HepG2 (cell line): ENCODE measurements around the gene IGSF5.

ENCODE experiments used
- GABPB1 ChIP-seq: IDR thresholded peaks from 2 replicates; pipeline ENCODE4 v1.6.1; 2016; ENCODE audit warnings: mild to moderate bottlenecking, missing genetic modification reagents, moderate library complexity, missing compliant biosample characterization
- HCFC1 ChIP-seq: fragments of 150-350 bp; IDR thresholded peaks from 2 replicates; pipeline ENCODE4 v1.6.1; 2014; ENCODE audit warnings: low read depth, low read length
- JUNB ChIP-seq: sonication (generic); formaldehyde crosslinking; IDR thresholded peaks from 2 replicates; pipeline ENCODE4 v1.8.0; 2022; ENCODE audit warnings: missing genetic modification reagents, mild to moderate bottlenecking, borderline replicate concordance
- MXI1 ChIP-seq: IDR thresholded peaks from 3 replicates; pipeline ENCODE4 v1.6.1; 2012; ENCODE audit warnings: low read depth, low read length, inconsistent platforms, borderline replicate concordance
- NFYB ChIP-seq: sonication (generic); formaldehyde crosslinking; IDR thresholded peaks from 2 replicates; pipeline ENCODE4 v1.4.0; 2020; ENCODE audit warnings: missing genetic modification reagents
- RAD21 ChIP-seq: fragments of 450-650 bp; formaldehyde crosslinking; IDR thresholded peaks from 2 replicates; pipeline ENCODE4 v1.5.0; 2020; ENCODE audit warnings: mild to moderate bottlenecking
- SNAI1 ChIP-seq: sonication (generic); formaldehyde crosslinking; IDR thresholded peaks from 2 replicates; pipeline ENCODE4 v1.5.0; 2020; ENCODE audit warnings: mild to moderate bottlenecking, missing genetic modification reagents, borderline replicate concordance
- YY1 ChIP-seq: IDR thresholded peaks from 2 replicates; pipeline ENCODE4 v1.6.1; 2011; ENCODE audit warnings: low read length, low read depth, moderate library complexity, mild to moderate bottlenecking; ENCODE audit not compliant: insufficient read depth, insufficient replicate concordance
- TF ChIP-seq, protein P1 (sequence below), 2 experiments: IDR thresholded peaks; 2 replicates each; pipeline ENCODE4 v1.6.1; 2011 to 2012; ENCODE audit warnings: low read length in 2 of 2, borderline replicate concordance in 1 of 2, low read depth in 1 of 2, mild to moderate bottlenecking in 1 of 2, moderate library complexity in 1 of 2
- TF ChIP-seq, protein P2 (sequence below): sonication (generic); formaldehyde crosslinking; IDR thresholded peaks from 2 replicates; pipeline ENCODE4 v1.4.0; 2020; ENCODE audit warnings: missing genetic modification reagents
- TF ChIP-seq, protein P3 (sequence below): sonication (generic); formaldehyde crosslinking; IDR thresholded peaks from 2 replicates; pipeline ENCODE4 v1.5.0; 2020; ENCODE audit warnings: mild to moderate bottlenecking, missing genetic modification reagents, moderate library complexity
- TF ChIP-seq, protein P4 (sequence below): sonication (generic); formaldehyde crosslinking; IDR thresholded peaks from 2 replicates; pipeline ENCODE4 v1.4.0; 2020; ENCODE audit warnings: missing genetic modification reagents

DNA sequence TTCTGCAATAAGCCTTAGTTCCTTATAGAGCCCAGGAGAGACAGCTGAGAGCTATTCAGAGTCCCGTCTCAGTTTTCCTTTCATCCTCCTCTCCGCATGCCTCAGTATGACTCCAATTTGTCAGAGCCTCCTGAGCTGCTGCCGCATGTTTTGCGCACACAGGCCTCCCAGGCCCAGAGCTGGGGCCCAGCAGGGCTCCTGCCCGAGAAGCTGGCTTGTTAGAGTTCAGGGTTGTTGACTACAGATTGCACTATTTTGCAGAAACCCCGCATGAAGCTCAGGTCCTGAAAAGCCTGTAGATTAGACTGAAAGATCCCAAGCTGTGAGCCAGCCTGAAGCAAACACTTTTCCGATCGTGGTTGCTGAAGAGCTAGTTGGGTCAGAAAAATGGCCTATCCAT is 51.5 kb downstream of the IGSF5 start:
- no peak for TF ChIP-seq NFYB (CRISPR knock-in tag)
- TF ChIP-seq, protein P1, sequence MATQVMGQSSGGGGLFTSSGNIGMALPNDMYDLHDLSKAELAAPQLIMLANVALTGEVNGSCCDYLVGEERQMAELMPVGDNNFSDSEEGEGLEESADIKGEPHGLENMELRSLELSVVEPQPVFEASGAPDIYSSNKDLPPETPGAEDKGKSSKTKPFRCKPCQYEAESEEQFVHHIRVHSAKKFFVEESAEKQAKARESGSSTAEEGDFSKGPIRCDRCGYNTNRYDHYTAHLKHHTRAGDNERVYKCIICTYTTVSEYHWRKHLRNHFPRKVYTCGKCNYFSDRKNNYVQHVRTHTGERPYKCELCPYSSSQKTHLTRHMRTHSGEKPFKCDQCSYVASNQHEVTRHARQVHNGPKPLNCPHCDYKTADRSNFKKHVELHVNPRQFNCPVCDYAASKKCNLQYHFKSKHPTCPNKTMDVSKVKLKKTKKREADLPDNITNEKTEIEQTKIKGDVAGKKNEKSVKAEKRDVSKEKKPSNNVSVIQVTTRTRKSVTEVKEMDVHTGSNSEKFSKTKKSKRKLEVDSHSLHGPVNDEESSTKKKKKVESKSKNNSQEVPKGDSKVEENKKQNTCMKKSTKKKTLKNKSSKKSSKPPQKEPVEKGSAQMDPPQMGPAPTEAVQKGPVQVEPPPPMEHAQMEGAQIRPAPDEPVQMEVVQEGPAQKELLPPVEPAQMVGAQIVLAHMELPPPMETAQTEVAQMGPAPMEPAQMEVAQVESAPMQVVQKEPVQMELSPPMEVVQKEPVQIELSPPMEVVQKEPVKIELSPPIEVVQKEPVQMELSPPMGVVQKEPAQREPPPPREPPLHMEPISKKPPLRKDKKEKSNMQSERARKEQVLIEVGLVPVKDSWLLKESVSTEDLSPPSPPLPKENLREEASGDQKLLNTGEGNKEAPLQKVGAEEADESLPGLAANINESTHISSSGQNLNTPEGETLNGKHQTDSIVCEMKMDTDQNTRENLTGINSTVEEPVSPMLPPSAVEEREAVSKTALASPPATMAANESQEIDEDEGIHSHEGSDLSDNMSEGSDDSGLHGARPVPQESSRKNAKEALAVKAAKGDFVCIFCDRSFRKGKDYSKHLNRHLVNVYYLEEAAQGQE (IDR thresholded peaks at IDR 0.05; ENCODE audit: borderline replicate concordance in 1 of 2, low read depth in 1 of 2, low read length in 2 of 2): no peak
- TF ChIP-seq GABPB1 (CRISPR knock-in tag): no peak
- TF ChIP-seq MXI1: no peak
- TF ChIP-seq, protein P2, sequence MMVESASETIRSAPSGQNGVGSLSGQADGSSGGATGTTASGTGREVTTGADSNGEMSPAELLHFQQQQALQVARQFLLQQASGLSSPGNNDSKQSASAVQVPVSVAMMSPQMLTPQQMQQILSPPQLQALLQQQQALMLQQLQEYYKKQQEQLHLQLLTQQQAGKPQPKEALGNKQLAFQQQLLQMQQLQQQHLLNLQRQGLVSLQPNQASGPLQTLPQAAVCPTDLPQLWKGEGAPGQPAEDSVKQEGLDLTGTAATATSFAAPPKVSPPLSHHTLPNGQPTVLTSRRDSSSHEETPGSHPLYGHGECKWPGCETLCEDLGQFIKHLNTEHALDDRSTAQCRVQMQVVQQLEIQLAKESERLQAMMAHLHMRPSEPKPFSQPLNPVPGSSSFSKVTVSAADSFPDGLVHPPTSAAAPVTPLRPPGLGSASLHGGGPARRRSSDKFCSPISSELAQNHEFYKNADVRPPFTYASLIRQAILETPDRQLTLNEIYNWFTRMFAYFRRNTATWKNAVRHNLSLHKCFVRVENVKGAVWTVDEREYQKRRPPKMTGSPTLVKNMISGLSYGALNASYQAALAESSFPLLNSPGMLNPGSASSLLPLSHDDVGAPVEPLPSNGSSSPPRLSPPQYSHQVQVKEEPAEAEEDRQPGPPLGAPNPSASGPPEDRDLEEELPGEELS: no peak
- TF ChIP-seq HCFC1: no peak
- TF ChIP-seq, protein P3, sequence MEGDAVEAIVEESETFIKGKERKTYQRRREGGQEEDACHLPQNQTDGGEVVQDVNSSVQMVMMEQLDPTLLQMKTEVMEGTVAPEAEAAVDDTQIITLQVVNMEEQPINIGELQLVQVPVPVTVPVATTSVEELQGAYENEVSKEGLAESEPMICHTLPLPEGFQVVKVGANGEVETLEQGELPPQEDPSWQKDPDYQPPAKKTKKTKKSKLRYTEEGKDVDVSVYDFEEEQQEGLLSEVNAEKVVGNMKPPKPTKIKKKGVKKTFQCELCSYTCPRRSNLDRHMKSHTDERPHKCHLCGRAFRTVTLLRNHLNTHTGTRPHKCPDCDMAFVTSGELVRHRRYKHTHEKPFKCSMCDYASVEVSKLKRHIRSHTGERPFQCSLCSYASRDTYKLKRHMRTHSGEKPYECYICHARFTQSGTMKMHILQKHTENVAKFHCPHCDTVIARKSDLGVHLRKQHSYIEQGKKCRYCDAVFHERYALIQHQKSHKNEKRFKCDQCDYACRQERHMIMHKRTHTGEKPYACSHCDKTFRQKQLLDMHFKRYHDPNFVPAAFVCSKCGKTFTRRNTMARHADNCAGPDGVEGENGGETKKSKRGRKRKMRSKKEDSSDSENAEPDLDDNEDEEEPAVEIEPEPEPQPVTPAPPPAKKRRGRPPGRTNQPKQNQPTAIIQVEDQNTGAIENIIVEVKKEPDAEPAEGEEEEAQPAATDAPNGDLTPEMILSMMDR (CRISPR knock-in tag): no peak
- TF ChIP-seq JUNB (CRISPR knock-in tag): no peak
- TF ChIP-seq YY1: no peak
- no peak for TF ChIP-seq SNAI1 (CRISPR knock-in tag)
- no peak for TF ChIP-seq RAD21
- TF ChIP-seq, protein P4, sequence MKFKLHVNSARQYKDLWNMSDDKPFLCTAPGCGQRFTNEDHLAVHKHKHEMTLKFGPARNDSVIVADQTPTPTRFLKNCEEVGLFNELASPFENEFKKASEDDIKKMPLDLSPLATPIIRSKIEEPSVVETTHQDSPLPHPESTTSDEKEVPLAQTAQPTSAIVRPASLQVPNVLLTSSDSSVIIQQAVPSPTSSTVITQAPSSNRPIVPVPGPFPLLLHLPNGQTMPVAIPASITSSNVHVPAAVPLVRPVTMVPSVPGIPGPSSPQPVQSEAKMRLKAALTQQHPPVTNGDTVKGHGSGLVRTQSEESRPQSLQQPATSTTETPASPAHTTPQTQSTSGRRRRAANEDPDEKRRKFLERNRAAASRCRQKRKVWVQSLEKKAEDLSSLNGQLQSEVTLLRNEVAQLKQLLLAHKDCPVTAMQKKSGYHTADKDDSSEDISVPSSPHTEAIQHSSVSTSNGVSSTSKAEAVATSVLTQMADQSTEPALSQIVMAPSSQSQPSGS: no peak
